Glomerular visceral epithelial cell (primary cell): ENCODE results near the gene CHRFAM7A.
"Not testable (repeated sequence)": the region's sequence is repeated elsewhere in the genome, so short reads cannot be mapped to it uniquely, and the experiment has no call there.

Source experiments
- DNase-seq: peaks from one replicate; pipeline ENCODE4 v3.0.0-alpha.2; 2016; ENCODE audit errors: extremely low spot score

Gene CHRFAM7A

DNA sequence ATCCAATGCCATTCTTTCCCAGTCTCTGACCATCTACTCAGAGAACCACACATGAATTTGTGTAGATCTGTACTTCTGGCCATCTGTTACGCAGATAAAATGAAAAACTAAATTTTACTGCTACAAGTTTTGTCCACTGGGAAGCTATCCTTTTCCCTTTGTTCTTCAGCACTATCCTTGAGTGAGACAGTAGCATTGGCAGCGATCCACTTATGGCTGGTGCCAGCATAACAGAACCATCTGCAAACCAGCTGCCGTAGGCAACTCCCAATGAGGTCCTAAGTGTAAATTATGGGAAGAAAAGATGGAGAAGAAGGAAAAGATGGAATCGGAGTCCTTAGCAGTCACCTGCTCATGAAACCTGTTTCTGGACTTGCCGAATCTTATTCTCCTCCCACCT, 72.3 kb downstream of the CHRFAM7A start:
- DNase-seq, result not testable (repeated sequence)

GRCh38 chr15:30315704-30316103, 77.6 kb downstream of the CHRFAM7A start:
- DNase-seq, result not testable (repeated sequence)

GRCh38 chr15:30310575-30310974, 82.8 kb downstream of the CHRFAM7A start:
- DNase-seq, result not testable (repeated sequence)
